SW 1271 (cell line): ENCODE measurements around the gene CNTRL.
A peak's percentile ranks its signal among the peaks of the same experiment; 100 is the strongest.
"Not testable (repeated sequence)": the region's sequence is repeated elsewhere in the genome, so short reads cannot be mapped to it uniquely, and the experiment has no call there.

Source experiments
- DNase-seq, 2 experiments: peaks; one replicate each; lab custom pipeline; 2025; lab: John Stamatoyannopoulos, UW

CNTRL gene

DNA sequence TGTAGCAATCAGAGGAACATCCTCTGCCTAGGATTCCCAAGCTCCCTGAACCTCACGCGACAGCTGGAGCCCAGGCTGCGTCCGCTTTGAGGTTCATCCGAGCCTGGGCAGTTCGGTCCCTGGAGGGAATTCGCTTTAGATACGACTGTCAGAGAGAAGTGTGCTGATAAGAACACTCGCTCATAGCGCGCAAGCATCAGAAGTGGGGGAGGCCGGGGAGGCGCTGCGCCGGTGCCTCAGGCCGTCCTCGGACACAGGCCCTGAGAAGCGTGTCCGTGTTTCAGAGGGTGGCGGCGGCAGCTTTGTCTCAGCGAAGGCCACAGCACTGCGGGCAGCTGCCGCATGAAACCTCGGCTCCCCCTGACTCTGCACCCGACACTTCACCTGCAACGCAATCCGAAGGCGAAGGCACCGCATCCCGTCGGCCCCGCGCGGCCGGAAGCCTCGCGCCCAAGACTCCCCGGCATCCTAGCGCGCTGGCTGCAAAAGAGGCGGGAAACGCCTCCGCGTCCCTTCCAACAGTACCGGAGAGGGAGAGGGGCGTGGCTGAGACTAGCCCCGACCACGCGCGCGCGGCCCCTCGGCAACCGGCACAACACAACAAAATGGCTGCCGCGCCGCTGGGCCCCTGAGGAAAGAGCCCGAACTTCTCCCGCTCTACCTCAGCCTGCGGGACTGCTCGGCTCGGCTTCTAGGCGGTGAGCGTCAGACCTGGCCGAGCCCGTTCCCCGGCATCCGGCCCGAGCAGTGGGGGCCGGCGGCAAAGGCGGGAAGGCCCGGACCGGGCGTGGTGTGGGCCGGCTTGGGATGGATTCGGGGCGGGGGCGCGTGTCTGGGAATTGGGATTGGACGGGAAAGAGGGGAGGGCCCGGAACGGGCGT, at the start of gene CNTRL:
CNTRL (plus strand) TSS at position 586 of the 881 bp plus-strand sequence. CDS start 13,372 bp downstream, outside the sequence.
- peak; percentile 70 to 92 for DNase-seq

DNA sequence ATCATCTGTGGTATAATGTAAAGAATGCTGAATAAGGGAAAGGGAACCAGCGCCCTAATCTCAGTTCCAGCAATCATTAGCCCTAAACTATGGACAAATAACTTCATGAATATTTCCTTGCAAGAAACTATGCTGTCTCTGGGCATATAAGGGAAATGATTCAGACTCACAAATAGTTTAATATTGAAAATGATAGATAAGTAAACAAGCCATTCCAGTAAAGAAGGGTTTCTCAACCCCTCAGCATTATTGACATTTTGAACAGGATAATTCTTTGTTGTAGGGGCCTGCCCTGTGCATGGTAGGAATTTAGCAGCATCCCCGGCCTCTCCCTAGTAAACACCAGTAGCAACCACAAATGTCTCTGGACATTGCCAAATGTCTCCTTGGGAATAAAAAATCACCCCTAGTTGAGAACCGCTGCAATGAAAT, 48.5 kb upstream of the CNTRL start:
- DNase-seq: no peak

- no peak for DNase-seq
Observed at GRCh38 chr9:121026768-121027167, 48.0 kb upstream of the CNTRL start.

GRCh38 chr9:121028285-121028684, 46.5 kb upstream of the CNTRL start:
- DNase-seq: not testable (repeated sequence)

DNA sequence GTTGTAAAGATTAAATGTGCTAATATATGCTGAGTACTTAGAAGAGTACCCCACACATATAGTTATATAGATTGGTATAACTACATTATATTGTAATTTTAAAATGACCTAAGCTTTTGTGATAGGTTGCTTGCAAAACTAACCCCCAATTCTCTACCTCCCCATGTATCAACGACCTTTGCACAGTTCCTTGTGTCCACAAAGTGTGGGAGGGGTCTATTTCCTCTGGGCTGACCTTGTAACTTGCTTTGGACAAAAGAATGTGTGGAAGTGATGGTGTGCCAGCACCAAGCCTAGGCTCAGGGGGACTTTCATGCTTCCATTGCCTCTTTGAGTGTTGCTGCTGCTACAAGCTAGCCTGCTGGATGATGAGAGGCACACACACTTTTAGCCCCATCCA, 45.3 kb upstream of the CNTRL start:
- no peak for DNase-seq

GRCh38 chr9:121034529-121034928, 40.2 kb upstream of the CNTRL start:
- no peak for DNase-seq

DNA sequence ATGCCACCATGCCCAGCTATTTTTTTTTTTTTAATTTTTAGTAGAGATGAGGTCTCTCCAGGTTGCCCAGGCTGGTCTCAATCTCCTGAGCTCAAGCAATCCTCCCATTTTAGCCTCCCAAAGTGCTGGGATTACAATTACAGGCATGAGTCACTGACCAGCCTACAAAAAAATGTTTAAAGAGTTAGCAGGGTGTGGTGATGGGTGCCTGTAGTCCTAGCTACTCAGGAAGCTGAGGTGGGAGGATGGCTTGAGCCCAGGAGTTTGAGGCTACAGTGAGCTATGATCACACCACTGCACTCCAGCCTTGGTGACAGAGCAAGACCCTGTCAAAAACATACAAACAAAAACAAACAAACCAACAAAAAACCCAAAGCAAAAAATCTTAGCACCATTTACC, 39.0 kb upstream of the CNTRL start:
- DNase-seq: peak; percentile 9 to 28

- DNase-seq: no peak
Observed at GRCh38 chr9:121038362-121038761, 36.4 kb upstream of the CNTRL start.

GRCh38 chr9:121038804-121039203, 36.0 kb upstream of the CNTRL start:
- no peak for DNase-seq

GRCh38 chr9:121048175-121048574, 26.6 kb upstream of the CNTRL start:
- no peak for DNase-seq

- no peak for DNase-seq
Observed at GRCh38 chr9:121048618-121049017, 26.1 kb upstream of the CNTRL start.

GRCh38 chr9:121050128-121050988, 24.4 kb upstream of the CNTRL start, which contains the start of gene C5:
C5 (minus strand) TSS chr9:121050275; CDS start chr9:121050246, 29 bp downstream.
- no peak for DNase-seq

DNA sequence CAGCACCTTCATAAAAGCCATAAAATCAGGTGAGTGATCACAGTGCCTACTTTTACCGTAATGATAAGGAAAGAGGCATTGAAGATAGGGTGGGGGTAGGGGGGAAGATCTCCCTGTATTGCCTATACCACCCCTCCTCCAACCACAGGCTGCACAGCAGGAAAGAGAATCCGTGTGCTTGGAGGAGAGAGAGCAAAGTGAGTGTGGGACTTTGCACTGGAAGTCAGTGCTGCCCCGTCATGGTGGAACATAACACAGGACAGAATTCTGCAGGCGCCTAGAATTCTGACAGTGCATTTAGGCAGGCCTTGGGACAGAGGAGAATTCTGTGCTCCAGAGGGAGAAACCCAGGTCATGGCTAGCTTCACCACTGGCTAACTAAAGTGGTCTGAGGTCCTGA, 21.2 kb upstream of the CNTRL start:
- no peak for DNase-seq

DNA sequence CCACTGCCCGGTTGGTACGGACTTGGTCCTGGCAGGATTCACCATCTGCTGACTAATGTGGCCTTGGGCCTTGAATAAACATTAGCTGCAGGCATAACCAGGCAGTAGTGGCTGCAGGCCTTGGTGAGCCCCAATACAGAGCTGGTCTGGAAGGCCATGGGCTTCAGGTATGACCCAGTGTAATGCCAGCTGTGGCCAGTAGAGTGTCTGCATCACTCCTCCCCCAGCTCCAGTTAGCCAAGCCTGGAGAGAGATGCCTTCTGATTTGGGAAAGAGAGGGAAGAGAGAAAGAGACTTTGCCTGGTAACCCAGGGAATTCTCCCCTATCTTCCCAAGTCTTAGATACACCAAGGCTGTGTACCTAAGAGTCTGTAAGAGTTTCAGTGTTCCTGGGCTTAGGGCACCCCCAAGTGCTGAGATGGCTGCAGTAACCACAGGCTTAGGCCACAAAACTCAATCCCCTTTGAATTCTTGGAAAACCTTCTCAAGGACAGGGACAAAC, 19.1 kb upstream of the CNTRL start:
- no peak for DNase-seq

DNA sequence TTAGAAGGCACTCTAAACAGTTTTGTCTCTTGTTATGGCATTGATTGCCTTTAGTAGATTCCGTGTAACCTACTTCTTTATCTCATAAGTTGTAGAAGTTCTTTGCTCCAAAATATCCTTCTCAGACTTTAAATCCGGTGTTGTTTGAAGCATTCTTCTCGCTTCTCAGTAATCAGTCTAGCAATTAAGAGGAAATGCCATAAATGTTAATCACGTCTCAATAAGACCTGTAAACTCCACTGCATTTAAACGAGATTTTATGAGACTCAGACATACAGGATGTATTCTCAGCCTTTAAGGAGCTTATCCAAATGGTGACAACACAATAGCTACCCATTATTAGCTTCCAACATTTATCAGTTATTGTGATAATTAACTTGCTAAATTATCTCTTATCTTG, 16.9 kb upstream of the CNTRL start:
- DNase-seq: no peak

- DNase-seq: no peak
Observed at GRCh38 chr9:121059513-121059912, 15.2 kb upstream of the CNTRL start.

GRCh38 chr9:121059998-121060636, 14.6 kb upstream of the CNTRL start:
- DNase-seq: peak; percentile 8 to 61

DNA sequence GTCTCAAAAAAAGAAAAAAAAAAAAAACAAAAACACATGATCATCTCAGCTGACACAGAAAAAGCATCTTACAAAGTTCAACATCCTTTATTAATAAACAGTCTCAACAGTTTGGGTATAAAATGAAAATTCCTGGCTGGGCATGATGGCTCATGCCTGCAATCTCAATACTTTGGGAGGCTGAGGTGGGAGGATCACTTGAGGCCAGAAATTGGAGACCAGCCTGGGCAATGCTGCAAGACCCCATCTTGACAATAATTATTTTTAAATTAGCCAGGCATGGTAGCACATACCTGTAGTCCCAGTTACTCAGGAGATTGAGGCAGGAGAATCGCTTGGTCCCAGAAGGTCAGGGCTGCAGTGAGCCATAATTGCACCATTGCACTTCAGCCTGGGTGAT, 7.9 kb upstream of the CNTRL start:
- DNase-seq: no peak

GRCh38 chr9:121067640-121068039, 7.1 kb upstream of the CNTRL start:
- DNase-seq: no peak

DNA sequence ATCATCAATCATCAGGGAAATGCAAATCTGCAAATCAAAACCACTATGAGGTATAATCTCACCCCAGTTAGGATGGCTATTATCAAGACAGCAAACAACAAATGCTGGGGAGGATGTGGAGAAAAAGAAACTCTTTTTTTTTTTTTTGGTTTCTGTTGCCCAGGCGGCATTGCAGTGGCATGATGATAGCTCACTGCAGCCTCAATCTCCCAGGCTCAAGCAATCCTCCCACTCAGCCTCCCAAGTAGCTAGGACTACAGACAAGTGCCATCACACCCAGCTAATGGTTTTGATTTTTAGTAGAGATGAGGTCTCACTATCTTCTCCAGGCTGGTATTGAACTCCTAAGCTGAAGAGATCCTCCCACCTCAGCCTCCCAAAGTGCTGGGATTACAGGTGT, 5.4 kb upstream of the CNTRL start:
- no peak for DNase-seq

DNA sequence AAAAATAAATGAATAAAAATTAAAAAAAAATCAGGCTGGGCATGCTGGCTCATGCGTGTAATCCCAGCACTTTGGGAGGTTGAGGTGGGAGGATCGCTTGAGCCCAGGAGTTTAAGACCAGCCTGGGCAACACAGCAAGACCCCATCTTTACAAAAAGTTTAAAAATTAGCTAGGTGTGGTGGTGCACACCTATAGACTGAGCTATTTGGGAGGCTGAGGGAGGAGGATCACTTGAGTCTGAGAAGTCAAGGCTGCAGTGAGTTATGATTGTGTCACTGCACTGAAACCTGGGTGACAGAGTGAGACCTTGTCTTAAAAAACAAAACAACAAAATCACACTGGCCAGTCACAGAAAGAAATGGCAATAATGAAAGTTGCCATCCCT, 3.4 kb upstream of the CNTRL start:
- no peak for DNase-seq

GRCh38 chr9:121071756-121072421, 2.9 kb upstream of the CNTRL start:
- no peak for DNase-seq
